Ovary (tissue), 9 donors: ENCODE data around the gene PTPRN2. TPM values are rescaled to one million over a fixed set of nuclear protein-coding genes. Genes with fewer than 3 reads are reported as not detected.

ENCODE experiments used
- DNase-seq, 5 donors: peaks; one replicate each; pipeline ENCODE4 v3.0.0-alpha.2; 2019 to 2020
- H3K27ac ChIP-seq, 2 donors: fragments of 200-600 bp; one replicate each; pipeline versions ENCODE4 v1.5.1 to v1.8.0; 2019 to 2022
- H3K27me3 ChIP-seq: fragments of 200-600 bp; one replicate; pipeline ENCODE4 v1.8.0; 2022
- H3K36me3 ChIP-seq: fragments of 200-600 bp; sonication (generic); one replicate; pipeline ENCODE4 v1.5.1; 2019
- H3K4me1 ChIP-seq: one replicate; pipeline ENCODE4 v1.8.1; 2013; ENCODE audit warnings: mild to moderate bottlenecking, moderate library complexity; ENCODE audit not compliant: insufficient read depth
- H3K4me3 ChIP-seq: fragments of 200-600 bp; sonication (generic); one replicate; pipeline ENCODE4 v1.5.1; 2017
- H3K9me3 ChIP-seq, 2 donors: fragments of 200-600 bp in 1 of 2; sonication (generic) in 1 of 2; one replicate each; pipeline versions ENCODE4 v1.5.1 to v1.8.1; 2013 to 2019; ENCODE audit warnings: mild to moderate bottlenecking in 1 of 2, moderate library complexity in 1 of 2
- EP300 ChIP-seq: sonication (generic); formaldehyde crosslinking; IDR thresholded peaks from one replicate; pipeline ENCODE4 v1.6.1; 2017; ENCODE audit warnings: antibody characterized with exemption
- POLR2A ChIP-seq: fragments of 450-650 bp; IDR thresholded peaks from one replicate; pipeline ENCODE4 v1.6.1; 2017; ENCODE audit warnings: antibody characterized with exemption, mild to moderate bottlenecking, moderate library complexity
- WGBS, 3 donors: extraction: QIAGEN DNeasy Blood & Tissue Kit in 1 of 3; methylation state at CpG; one replicate each; pipeline versions ENCODE4 v1.1.5 to v1.1.7; 2013 to 2017; 5-methylcytosine and 5-hydroxymethylcytosine counted together
- intact Hi-C, 4 donors: fragments of 100-400 bp; cut with DNase I; formaldehyde crosslinking; loops; one replicate each; pipeline versions ENCODE4 v1.11.0 to v1.15.1; 2022 to 2023
- polyA plus RNA-seq, 2 donors: library from polyadenylated mRNA; stranded (reverse); fragments of 200-250 nt in 1 of 2; fragments of 350-450 nt in 1 of 2; fragmentation: Illumina TruSeq in 1 of 2; extraction: RNeasy Lipid Tissue Mini Kit (QIAGEN cat#74804) in 1 of 2; gene quantifications; one replicate each; pipeline ENCODE4 v1.2.3, GENCODE V29; 2013 to 2014
- total RNA-seq, 7 donors: library from RNA; depleted of rRNA in 2 of 7; stranded (reverse); fragments of >200 nt in 2 of 7; fragmentation: NEBNext Ultra II Directional in 3 of 7; extraction: Animal tissue kit (Norgen Biotek cat#: 25700) in 3 of 7; gene quantifications; one replicate each; pipeline versions ENCODE4 v1.1.0 to v1.2.4, GENCODE V29; 2016 to 2023
- TF ChIP-seq, protein P1 (sequence below), 3 donors: fragments of 450-650 bp in 2 of 3; fragments of 200-600 bp in 1 of 3; IDR thresholded peaks; one replicate each; pipeline versions ENCODE4 v1.5.1 to v1.8.0; 2016 to 2022; ENCODE audit warnings: antibody characterized with exemption in 3 of 3, mild to moderate bottlenecking in 1 of 3
- donor health status: DM: no; HTN: no; CAD: no; lungs with moderate emphysema.
- donor health status: DM: no; HTN: no; CAD: no.
- donor health status: Bipolar disorder and iron deficiency.
- donor health status: DM: yes; HTN: yes; CAD: no.
- donor health status: DM: no; HTN: no; CAD: no.
- donor health status: DM: yes; HTN: yes; CAD: no.

Gene PTPRN2
- total and polyA plus RNA-seq, 9 donors, result 3.5 to 11.1 (median 5.9) TPM

DNA sequence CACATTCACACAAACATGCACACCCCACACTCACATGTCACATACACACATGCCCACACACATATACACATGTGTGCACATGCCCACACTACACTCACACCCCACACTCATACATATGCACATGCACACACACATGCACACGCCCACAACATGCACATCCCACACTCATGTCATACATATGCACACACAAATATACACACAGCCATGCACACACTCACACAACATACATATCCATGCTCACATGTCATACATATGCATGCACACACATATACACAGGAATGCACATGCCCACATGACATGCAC lies 1031.0 kb downstream of the PTPRN2 start:
- no peaks in the 10 kb centered on the region for H3K27me3 ChIP-seq
- TF ChIP-seq POLR2A, result no peak
- TF ChIP-seq EP300, result no peak
- TF ChIP-seq, protein P1, sequence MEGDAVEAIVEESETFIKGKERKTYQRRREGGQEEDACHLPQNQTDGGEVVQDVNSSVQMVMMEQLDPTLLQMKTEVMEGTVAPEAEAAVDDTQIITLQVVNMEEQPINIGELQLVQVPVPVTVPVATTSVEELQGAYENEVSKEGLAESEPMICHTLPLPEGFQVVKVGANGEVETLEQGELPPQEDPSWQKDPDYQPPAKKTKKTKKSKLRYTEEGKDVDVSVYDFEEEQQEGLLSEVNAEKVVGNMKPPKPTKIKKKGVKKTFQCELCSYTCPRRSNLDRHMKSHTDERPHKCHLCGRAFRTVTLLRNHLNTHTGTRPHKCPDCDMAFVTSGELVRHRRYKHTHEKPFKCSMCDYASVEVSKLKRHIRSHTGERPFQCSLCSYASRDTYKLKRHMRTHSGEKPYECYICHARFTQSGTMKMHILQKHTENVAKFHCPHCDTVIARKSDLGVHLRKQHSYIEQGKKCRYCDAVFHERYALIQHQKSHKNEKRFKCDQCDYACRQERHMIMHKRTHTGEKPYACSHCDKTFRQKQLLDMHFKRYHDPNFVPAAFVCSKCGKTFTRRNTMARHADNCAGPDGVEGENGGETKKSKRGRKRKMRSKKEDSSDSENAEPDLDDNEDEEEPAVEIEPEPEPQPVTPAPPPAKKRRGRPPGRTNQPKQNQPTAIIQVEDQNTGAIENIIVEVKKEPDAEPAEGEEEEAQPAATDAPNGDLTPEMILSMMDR (IDR thresholded peaks at IDR 0.05), result no peak
- no peak for DNase-seq
- H3K4me1 ChIP-seq, result no peaks in the 10 kb centered on the region
- 88 to 96% (median 94%) methylated on average over 1 of the region's 1 CpG for WGBS, 3 donors
- intact Hi-C loops, result no loop called here
- no peak overlapping the region for H3K4me3 ChIP-seq
- H3K36me3 ChIP-seq, result no peaks in the 10 kb centered on the region
- no peak overlapping the region for H3K27ac ChIP-seq
- no peaks in the 10 kb centered on the region for H3K9me3 ChIP-seq

DNA sequence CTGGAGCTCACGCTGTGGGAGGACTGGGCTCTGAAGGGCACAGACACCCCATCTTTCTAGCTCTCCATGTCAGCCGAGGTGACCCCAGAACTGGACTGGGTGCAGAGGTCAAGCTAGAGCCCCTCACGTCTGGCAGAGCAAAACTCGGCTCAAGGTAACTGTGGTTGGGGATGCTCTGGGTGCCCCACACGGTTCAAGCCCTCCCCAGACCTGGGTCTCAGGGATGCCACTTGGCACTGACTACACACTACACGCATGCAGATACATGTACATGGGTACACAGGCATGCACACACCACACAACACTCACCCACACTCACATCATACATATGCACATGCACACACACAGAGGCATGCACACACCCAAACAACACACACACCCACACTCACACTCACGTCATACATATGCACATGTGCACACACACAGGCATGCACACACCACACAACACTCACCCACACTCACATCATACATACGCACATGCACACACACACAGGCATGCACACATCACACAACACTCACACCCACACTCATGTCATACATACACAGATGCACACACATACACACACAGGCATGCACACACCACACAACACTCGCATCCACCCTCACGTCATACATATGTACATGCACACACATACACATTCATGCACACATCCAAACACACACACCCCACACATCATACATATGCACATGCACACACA lies 1031.5 kb downstream of the PTPRN2 start:
- H3K4me1 ChIP-seq, result no peaks in the 10 kb centered on the region
- H3K4me3 ChIP-seq, result no peak overlapping the region
- intact Hi-C loops, result no loop called here
- H3K27ac ChIP-seq, result no peak overlapping the region
- H3K9me3 ChIP-seq, result no peaks in the 10 kb centered on the region
- no peaks in the 10 kb centered on the region for H3K36me3 ChIP-seq
- no peak for DNase-seq
- no peaks in the 10 kb centered on the region for H3K27me3 ChIP-seq
- WGBS, 3 donors, result 77 to 83% (median 82%) methylated on average over 10 of the region's 10 CpGs
- no peak for TF ChIP-seq POLR2A
- no peak for TF ChIP-seq EP300
- TF ChIP-seq, protein P1 (IDR thresholded peaks at IDR 0.05), result no peak

DNA sequence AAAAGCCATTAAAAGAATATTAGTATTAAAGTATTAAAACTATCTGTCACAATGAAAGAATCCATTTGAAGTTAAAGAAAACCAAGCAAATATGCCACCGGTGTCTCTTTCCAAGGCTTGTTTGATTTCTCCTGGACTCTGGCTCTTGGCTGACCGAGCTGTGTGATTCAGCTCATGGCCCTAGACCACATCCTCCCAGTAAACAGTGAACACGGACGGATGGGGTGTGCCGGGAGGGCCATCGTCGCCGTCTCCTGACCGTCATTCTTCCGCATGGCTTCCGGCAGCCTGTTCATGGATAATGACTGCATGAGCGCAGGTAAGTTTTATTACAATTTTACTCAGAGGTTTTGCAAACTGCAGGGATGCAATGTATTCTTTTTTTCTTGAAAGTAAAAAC lies 1032.3 kb downstream of the PTPRN2 start:
- Histone ChIP-seq H3K4me3 (no peak overlapping the region), H3K4me1 (no peaks in the 10 kb centered on the region), H3K27ac (no peak overlapping the region), H3K9me3 (no peaks in the 10 kb centered on the region), H3K27me3 (no peaks in the 10 kb centered on the region), H3K36me3 (no peaks in the 10 kb centered on the region)
- 45 to 52% (median 49%) methylated on average over 12 of the region's 12 CpGs for WGBS, 3 donors
- TF ChIP-seq, protein P1 (IDR thresholded peaks at IDR 0.05), result no peak
- TF ChIP-seq POLR2A (no peak), EP300 (no peak)
- intact Hi-C loops, result no loop called here
- DNase-seq, result no peak

DNA sequence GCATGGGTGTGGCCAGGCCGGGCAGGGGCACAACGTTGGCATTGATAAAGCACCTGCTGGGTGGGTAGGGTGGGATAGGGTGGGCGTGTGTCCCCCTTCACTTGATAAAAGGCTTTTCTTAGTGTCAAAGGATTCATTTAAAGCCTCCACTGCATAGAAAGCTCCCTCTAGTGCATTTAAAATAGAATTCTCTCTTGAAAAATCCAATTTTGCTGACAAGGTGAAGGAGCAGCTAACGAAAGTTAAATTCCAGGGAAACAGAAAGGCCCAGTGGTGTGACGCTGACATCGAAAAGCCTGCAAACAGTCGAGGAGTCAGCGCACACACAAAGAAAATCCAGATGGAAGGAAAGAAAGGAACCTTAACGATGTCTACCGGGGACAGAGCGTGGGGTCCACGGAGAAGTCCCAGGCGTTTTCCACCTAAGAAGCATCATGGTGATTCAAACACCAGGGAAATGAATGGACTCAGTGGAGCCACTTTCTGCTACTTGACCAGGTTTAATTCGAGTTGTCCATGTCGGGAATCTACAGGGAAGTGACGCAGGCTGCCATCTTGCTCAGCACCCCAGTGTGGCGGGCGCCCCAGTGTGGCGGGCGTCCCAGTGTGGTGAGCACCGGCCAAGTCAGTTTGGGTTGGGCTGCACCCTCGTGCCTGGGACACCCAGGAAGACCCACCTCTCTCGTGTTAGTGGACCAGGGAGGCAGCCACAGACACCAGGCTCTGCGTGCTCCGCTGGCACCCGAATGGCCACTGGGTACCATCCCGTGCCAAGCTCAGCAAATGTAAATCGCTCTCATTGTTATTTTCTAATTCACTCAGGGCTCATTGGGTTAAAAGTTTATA lies 1033.0 kb downstream of the PTPRN2 start:
- 90 to 92% (median 91%) methylated on average over 28 of the region's 28 CpGs for WGBS, 3 donors
- DNase-seq, result peak in 1 of 5 donors; percentile 6
- H3K4me3 ChIP-seq, result no peak overlapping the region
- intact Hi-C loops, result no loop called here
- H3K27me3 ChIP-seq, result no peaks in the 10 kb centered on the region
- no peaks in the 10 kb centered on the region for H3K4me1 ChIP-seq
- no peak overlapping the region for H3K27ac ChIP-seq
- H3K36me3 ChIP-seq, result no peaks in the 10 kb centered on the region
- no peaks in the 10 kb centered on the region for H3K9me3 ChIP-seq
- TF ChIP-seq POLR2A, result no peak
- no peak for TF ChIP-seq EP300
- TF ChIP-seq, protein P1 (IDR thresholded peaks at IDR 0.05), result no peak
